Activated CD4-positive, alpha-beta T cell treated with anti-CD3 and anti-CD28 coated beads for 36 hours (primary cell): ENCODE data around the gene ACACB. TPM values are rescaled to one million over a fixed set of nuclear protein-coding genes. Genes with fewer than 3 reads are reported as not detected.

ENCODE experiments used
- ATAC-seq: fragments of 200-7000 bp; cut with Tn5 transposase; one replicate; pipeline ENCODE4 v1.10.0; 2021; ENCODE audit warnings: mild to moderate bottlenecking, moderate library complexity
- CTCF ChIA-PET: fragments of 350-600 bp; sonication (Branson Sonifier 250); formaldehyde crosslinking; loops from one replicate; lab custom pipeline; 2021; ENCODE audit warnings: antibody characterized with exemption; lab: Charles Lee
- POLR2A ChIA-PET: fragments of 350-600 bp; sonication (Branson Sonifier 250); formaldehyde crosslinking; loops from one replicate; lab custom pipeline; 2021; ENCODE audit warnings: antibody characterized with exemption, inconsistent platforms; lab: Charles Lee
- DNase-seq: peaks from one replicate; pipeline ENCODE4 v3.0.0-alpha.2; 2020
- H3K27ac Mint-ChIP-seq: one replicate; pipeline ENCODE4 v1.8.0; 2021; ENCODE audit warnings: mixed read lengths
- H3K27me3 Mint-ChIP-seq: one replicate; pipeline ENCODE4 v1.8.0; 2021; ENCODE audit warnings: mixed read lengths
- H3K36me3 Mint-ChIP-seq: one replicate; pipeline ENCODE4 v1.8.0; 2021; ENCODE audit warnings: low read depth, mixed read lengths
- H3K4me1 Mint-ChIP-seq: one replicate; pipeline ENCODE4 v1.8.0; 2021; ENCODE audit warnings: mixed read lengths
- H3K4me3 Mint-ChIP-seq: one replicate; pipeline ENCODE4 v1.8.0; 2021; ENCODE audit warnings: mild to moderate bottlenecking, moderate library complexity, mixed read lengths
- H3K9me3 Mint-ChIP-seq: one replicate; pipeline ENCODE4 v1.8.0; 2021; ENCODE audit warnings: low read depth, mixed read lengths
- intact Hi-C, 2 experiments: fragments of 100-400 bp; cut with DNase I in 1 of 2; cut with micrococcal nuclease in 1 of 2; formaldehyde crosslinking; loops; one replicate each; pipeline versions ENCODE4 v1.14.2 to v1.15.1; 2022 to 2024; cut with DNase I, micrococcal nuclease
- total RNA-seq, 2 experiments: library from RNA; stranded (reverse); gene quantifications; one replicate each; pipeline ENCODE4 v1.2.3, GENCODE V29; 2021

The ACACB gene
- total RNA-seq, 2 experiments from 2014 or later: 11.5 to 13.3 TPM

DNA sequence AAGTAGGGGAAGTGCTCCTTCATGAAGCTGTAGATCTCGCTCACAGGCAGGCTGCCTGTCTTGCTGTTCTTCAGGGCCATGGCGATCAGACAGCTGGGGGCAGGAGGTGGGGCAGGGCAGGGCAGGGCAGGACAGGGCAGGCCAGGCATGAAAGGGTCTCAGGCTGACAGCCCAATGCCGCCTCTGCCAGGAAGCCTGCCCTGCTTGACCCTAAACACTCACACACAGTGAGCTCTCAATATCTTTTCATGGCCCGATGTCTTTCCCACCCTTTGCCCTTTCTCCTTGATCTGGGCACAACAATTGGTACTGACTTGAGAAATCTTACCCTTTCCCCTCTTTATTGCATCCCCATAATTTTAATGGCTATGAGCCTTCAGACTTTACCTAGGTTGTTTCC lies 170.3 kb downstream of the ACACB start:
- CTCF ChIA-PET: no interaction called here
- intact Hi-C loops: no loop called here
- POLR2A ChIA-PET: no interaction called here

DNA sequence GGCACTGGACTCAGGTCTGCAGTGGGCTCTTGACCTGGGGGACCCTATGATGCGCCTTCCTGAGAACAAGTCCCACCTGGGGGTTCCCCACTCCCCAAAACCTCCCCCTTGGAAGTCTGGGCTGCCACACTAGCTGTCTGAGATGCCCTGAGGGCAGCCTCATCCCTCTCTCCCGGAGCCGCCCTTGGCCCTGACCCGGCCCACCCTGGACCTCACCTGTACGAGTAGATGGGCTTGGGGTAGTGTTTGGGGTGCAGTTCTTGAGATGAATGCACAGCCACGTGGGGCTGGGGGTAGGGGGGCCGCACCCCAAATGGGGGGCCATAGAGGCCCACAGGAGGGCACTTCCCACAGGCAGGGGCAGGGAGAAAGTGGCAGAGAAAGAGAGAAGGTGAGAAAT lies 170.8 kb downstream of the ACACB start:
- POLR2A ChIA-PET: no interaction called here
- ATAC-seq: no peak
- intact Hi-C loops: no loop called here
- H3K4me3 Mint-ChIP-seq: no peak overlapping the region
- no peaks in the 10 kb centered on the region for H3K9me3 Mint-ChIP-seq
- no peaks in the 10 kb centered on the region for H3K36me3 Mint-ChIP-seq
- peaks cover 5% of the 10 kb centered on the region for H3K27me3 Mint-ChIP-seq
- no peaks in the 10 kb centered on the region for H3K4me1 Mint-ChIP-seq
- no peak for DNase-seq
- CTCF ChIA-PET: no interaction called here
- H3K27ac Mint-ChIP-seq: no peak overlapping the region

More for the DNA sequence above, 170.3 kb downstream of the ACACB start:
- Mint-ChIP-seq H3K4me3 (no peak overlapping the region), H3K4me1 (no peaks in the 10 kb centered on the region), H3K27ac (no peak overlapping the region), H3K9me3 (no peaks in the 10 kb centered on the region), H3K36me3 (no peaks in the 10 kb centered on the region), H3K27me3 (peaks cover 5% of the 10 kb centered on the region)
- no peak for DNase-seq
- ATAC-seq: no peak

DNA sequence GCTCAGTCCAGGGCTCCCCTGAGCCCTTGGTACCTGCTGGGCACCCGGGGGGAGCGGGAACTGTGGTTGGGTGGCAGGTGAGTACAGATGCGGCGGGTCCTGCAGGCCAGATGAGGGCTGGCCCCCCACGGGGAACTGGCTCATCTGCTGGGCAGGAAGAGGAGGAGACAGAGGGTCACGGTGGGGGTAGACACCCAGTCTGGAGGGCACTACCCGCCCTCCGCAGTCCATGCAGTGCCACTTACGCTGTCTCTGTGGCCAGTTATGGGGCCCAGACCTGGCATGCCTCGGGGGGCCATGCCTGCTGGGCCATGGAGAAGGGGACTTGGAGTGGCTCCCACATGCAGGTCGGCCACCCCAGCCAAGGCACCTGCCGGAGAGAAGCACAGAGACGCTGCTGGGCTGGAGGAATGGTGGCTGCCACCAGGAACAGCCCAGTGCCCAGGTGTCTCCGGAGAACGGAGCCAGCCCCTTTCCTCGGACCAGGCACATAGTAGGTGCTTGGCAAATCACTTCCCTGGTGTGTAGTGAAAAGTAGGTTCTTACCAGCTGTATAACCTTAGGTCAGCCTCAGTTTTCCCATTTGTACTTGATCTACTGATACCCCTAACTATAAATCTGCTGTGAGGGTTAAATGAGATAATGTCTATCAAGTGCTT lies 171.6 kb downstream of the ACACB start:
- intact Hi-C loops: no loop called here
- H3K36me3 Mint-ChIP-seq: no peaks in the 10 kb centered on the region
- ATAC-seq: no peak
- no peaks in the 10 kb centered on the region for H3K9me3 Mint-ChIP-seq
- POLR2A ChIA-PET: no interaction called here
- no peak for DNase-seq
- CTCF ChIA-PET: no interaction called here
- no peaks in the 10 kb centered on the region for H3K4me1 Mint-ChIP-seq
- no peak overlapping the region for H3K27ac Mint-ChIP-seq
- peaks cover 7% of the 10 kb centered on the region for H3K27me3 Mint-ChIP-seq
- no peak overlapping the region for H3K4me3 Mint-ChIP-seq

DNA sequence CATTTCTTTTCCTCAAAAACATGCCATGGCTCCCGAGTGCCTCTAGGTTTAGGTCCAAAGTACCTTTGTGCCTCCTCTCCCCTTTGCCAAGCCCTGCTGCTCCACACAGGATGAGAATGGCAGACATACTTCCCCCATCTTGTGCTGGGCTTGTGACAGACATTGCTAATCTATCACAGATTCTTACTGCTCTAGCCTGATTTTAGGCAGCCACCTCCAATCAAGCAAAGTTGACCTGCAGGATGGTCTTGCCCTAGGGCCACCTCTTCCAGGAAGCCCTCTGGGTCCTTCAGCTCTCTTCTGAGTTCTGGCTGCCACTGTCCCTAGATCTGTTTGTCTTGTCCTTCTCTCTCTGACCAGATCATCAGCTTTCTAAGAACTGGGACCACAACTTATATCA lies 172.2 kb downstream of the ACACB start:
- peaks cover 11% of the 10 kb centered on the region for H3K27me3 Mint-ChIP-seq
- H3K9me3 Mint-ChIP-seq: no peaks in the 10 kb centered on the region
- H3K4me3 Mint-ChIP-seq: no peak overlapping the region
- ATAC-seq: no peak
- ChIA-PET CTCF (no interaction called here), POLR2A (no interaction called here)
- H3K27ac Mint-ChIP-seq: no peak overlapping the region
- intact Hi-C loops: no loop called here
- no peaks in the 10 kb centered on the region for H3K4me1 Mint-ChIP-seq
- H3K36me3 Mint-ChIP-seq: no peaks in the 10 kb centered on the region
- DNase-seq: no peak

DNA sequence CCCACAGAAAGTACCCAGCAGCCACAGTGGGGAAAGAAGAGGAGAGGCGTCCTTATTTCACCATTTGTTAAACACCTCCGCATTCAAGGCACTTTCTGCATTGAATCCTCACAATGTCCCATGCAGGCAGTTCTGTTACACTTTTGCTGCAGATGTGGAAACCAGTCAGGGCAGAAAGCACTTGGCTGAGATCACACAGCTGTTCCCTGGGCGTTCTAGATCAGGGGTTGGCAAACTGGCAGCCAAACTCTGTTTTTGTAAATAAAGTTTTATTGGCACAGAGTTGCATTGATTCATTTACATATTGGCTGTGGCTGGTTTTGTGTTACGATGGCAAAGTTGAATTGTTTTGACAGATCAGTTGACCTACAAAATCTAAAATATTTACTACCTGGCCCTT lies 172.6 kb downstream of the ACACB start:
- ChIA-PET CTCF (no interaction called here), POLR2A (no interaction called here)
- ATAC-seq (no peak), DNase-seq (no peak)
- Mint-ChIP-seq H3K36me3 (no peaks in the 10 kb centered on the region), H3K27me3 (peaks cover 11% of the 10 kb centered on the region), H3K4me3 (no peak overlapping the region), H3K4me1 (no peaks in the 10 kb centered on the region), H3K27ac (no peak overlapping the region), H3K9me3 (no peaks in the 10 kb centered on the region)
- intact Hi-C loops: no loop called here

DNA sequence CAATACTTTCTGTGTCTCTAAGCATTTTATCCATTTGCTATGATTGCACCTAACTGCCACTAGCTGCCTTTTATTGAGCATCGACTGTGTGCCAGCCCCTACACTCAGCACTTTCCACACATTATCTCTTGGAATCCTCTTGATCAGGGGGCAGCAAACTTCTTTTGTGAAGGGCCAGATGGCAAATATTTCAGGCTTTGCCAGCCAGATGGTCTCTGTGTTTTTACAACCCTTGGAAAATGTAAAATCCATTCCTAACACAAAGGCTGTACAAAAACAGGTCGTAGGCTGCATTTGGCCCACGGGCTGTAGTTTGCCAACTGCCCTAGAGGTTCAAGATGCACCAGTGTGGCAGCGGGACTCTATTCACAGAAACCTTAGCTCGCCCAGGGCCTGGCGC lies 173.2 kb downstream of the ACACB start:
- Mint-ChIP-seq H3K9me3 (no peaks in the 10 kb centered on the region), H3K4me1 (no peaks in the 10 kb centered on the region), H3K36me3 (no peaks in the 10 kb centered on the region), H3K27me3 (peaks cover 14% of the 10 kb centered on the region), H3K27ac (no peak overlapping the region), H3K4me3 (no peak overlapping the region)
- ATAC-seq (no peak), DNase-seq (no peak)
- ChIA-PET POLR2A (no interaction called here), CTCF (no interaction called here)
- intact Hi-C loops: no loop called here

DNA sequence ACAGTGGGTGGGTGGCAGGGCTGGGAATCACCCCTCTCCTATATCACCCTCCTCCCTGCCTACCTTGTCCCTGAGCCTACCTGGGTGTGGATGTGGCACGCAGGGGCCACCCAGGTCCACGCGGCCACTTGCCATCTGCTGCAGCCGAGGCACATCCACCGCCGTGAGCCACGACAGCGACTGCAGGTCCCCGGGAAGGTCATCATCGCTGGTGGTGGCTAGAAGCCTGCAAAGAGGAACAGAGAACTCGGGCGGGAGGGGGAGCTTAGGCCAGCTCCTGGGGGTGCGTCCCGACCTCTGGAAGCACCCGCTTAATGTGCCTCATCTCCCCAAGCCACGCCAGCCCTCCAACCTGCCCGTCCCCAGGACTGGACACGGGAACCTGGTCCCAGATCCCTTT lies 173.7 kb downstream of the ACACB start:
- Mint-ChIP-seq H3K36me3 (no peaks in the 10 kb centered on the region), H3K4me1 (no peaks in the 10 kb centered on the region), H3K27ac (no peak overlapping the region), H3K27me3 (peaks cover 16% of the 10 kb centered on the region), H3K4me3 (no peak overlapping the region), H3K9me3 (no peaks in the 10 kb centered on the region)
- DNase-seq: no peak
- CTCF ChIA-PET: interaction anchor here (0.5 kb wide), 1 partner anchor 121 kb away, joined by 4 read pairs; no protein-coding TSS in a partner anchor
- intact Hi-C loops: no loop called here
- no peak for ATAC-seq
- POLR2A ChIA-PET: no interaction called here

DNA sequence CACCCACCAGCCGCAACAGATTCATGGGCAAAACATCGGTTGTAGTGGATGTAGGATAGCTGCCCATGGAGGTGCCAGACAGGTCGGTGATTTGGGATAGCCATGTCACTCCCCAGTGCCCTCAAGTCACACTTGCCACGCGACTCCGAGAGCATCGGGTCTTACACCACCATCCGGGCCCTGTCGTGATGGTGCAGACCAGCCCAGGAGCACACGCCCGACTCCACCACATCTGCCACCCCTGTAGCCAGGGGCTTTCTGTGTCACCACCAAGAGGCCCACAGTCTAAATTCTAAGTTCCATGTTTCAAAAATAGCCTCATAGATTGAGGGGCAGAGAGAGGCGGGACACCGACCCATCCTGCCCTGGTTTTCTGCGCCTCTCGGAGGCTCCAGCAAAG lies 174.7 kb downstream of the ACACB start:
- Mint-ChIP-seq H3K4me3 (no peak overlapping the region), H3K27ac (no peak overlapping the region), H3K9me3 (no peaks in the 10 kb centered on the region), H3K4me1 (no peaks in the 10 kb centered on the region), H3K36me3 (no peaks in the 10 kb centered on the region), H3K27me3 (peaks cover 19% of the 10 kb centered on the region)
- ChIA-PET POLR2A (no interaction called here), CTCF (no interaction called here)
- ATAC-seq: no peak
- DNase-seq: no peak
- intact Hi-C loops: no loop called here

DNA sequence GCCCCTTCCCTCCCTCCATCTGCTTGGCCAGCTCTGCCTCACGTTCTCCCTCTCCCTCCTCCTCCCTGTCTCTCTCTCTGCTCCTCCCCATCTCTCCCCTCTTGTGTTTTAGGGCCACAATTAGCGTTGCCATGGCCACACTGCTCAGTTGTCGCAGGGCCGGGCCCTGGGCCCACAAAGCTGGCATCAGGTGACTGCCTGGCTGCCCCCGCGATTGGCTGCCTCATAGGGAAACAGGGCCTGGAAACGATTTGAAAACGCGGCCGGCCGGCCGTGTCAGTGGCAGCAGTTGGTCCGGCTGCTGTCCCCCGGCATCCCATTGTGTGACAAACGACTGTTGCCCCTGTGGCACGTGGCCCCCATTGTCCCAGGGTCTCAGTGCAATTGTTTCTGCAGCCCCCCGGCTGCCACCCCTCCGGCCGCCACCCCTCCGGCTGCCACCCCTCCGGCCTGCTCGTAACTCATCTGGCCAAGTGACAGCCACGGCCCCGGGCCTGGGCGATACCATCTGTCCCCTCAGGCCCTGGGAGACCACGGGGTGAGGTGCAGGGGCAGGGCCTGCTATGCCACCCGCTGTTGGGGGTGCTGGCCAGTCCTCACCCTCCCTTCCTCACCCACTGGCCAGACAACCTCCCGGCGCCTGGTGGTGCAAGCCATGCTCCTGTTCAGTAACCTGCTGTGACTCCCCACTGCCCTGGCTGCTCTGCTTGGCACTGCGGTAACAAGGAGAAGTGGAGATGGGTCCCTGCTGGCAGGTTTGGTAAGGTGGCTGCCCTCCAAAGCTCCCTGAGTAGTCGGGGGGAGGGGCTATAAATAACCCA lies 175.3 kb downstream of the ACACB start:
- H3K36me3 Mint-ChIP-seq: no peaks in the 10 kb centered on the region
- CTCF ChIA-PET: no interaction called here
- POLR2A ChIA-PET: no interaction called here
- DNase-seq (peak; percentile 15), ATAC-seq (peak; percentile 42)
- peaks cover 21% of the 10 kb centered on the region for H3K27me3 Mint-ChIP-seq
- no peaks in the 10 kb centered on the region for H3K9me3 Mint-ChIP-seq
- H3K4me3 Mint-ChIP-seq: no peak overlapping the region
- intact Hi-C loops: no loop called here
- no peak overlapping the region for H3K27ac Mint-ChIP-seq
- H3K4me1 Mint-ChIP-seq: no peaks in the 10 kb centered on the region

DNA sequence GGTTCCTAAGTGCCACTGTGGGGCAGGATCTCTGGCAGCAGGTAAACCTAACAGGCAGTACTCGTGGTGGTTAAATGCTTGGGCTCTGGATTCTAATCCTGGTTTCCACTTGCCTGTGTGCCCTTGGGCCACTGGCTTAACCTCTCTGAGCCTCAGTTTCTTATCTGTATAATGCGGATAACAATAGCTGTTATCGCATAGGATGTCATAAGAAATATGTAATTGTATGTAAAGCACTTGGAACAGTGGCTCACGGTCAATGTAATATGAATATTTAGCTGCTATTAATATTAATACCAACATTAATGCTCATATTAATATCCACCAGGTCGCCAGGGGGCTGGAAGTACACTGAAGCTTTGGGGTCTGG lies 175.9 kb downstream of the ACACB start:
- ChIA-PET POLR2A (no interaction called here), CTCF (no interaction called here)
- ATAC-seq (no peak), DNase-seq (no peak)
- Mint-ChIP-seq H3K27ac (no peak overlapping the region), H3K27me3 (peaks cover 21% of the 10 kb centered on the region), H3K9me3 (no peaks in the 10 kb centered on the region), H3K4me3 (no peak overlapping the region), H3K36me3 (no peaks in the 10 kb centered on the region), H3K4me1 (no peaks in the 10 kb centered on the region)
- intact Hi-C loops: no loop called here

DNA sequence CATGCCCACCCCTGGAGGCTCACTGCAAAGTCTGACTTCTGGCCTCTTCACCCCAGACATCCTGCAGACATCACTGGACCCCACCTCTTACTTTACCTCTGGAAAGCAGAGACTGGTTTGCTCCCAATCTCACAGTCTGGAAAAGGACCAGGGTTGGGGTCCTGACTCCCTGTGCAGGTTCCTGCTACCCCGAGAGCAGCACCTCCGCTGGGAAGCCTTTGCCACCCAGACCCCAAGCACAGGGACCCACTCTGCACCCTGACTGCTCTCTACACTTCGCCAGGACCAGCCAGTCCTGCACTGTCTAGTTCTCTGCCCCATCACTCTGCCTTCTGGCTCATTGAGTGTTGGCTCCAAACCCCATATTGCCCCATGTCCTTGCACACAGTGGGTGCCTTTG lies 176.7 kb downstream of the ACACB start:
- DNase-seq (no peak), ATAC-seq (no peak)
- H3K27ac Mint-ChIP-seq: no peak overlapping the region
- intact Hi-C loops: no loop called here
- CTCF ChIA-PET: interaction anchor here (1.2 kb wide), 1 partner anchor 9 kb away, joined by 4 read pairs; no protein-coding TSS in a partner anchor
- H3K9me3 Mint-ChIP-seq: no peaks in the 10 kb centered on the region
- no peaks in the 10 kb centered on the region for H3K4me1 Mint-ChIP-seq
- H3K36me3 Mint-ChIP-seq: no peaks in the 10 kb centered on the region
- H3K27me3 Mint-ChIP-seq: peaks cover 21% of the 10 kb centered on the region
- no peak overlapping the region for H3K4me3 Mint-ChIP-seq
- POLR2A ChIA-PET: no interaction called here

DNA sequence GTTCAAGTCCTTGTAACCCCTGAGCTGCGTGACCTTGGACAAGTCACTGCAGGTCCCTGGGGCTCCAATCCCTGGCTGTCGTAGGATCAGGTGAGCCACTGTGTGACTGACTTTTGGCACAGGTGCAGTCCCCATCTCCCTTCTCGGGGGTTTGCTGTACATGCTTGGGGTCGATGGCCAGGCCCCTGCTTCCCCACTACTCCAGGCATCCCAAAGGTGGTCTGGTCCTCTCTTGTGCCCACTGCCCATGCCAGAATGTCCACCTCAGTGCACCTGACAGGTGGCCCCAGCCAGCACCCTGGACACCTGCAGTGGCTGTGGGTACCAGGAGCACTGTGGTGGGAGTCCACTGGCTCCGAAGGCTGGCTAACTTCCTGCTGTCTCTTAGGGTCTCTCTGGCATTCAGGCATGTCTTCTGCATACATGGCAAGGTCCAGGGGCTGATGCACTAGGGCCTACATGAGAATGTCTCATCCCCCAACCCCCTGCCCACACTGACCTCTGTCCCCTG lies 178.0 kb downstream of the ACACB start:
- CTCF ChIA-PET: interaction anchor here (1.2 kb wide), 1 partner anchor 8 kb away, joined by 4 read pairs; no protein-coding TSS in a partner anchor
- Mint-ChIP-seq H3K27ac (no peak overlapping the region), H3K4me3 (no peak overlapping the region), H3K9me3 (no peaks in the 10 kb centered on the region), H3K36me3 (no peaks in the 10 kb centered on the region), H3K4me1 (no peaks in the 10 kb centered on the region), H3K27me3 (peaks cover 17% of the 10 kb centered on the region)
- DNase-seq: no peak
- POLR2A ChIA-PET: no interaction called here
- intact Hi-C loops: no loop called here
- ATAC-seq: no peak
